HG03135 (cell line): ENCODE measurements around the gene ZSCAN32.

Source experiments
- ATAC-seq: cut with Tn5 transposase; IDR thresholded peaks from one replicate; pipeline ENCODE4 v1.9.1; 2021; ENCODE audit warnings: mild to moderate bottlenecking, moderate library complexity; ENCODE audit not compliant: unreplicated experiment

ZSCAN32 gene

GRCh38 chr16:3400779-3401688, at the start of gene ZSCAN32, which contains the start of gene ZNF174:
Gene ZSCAN32 (minus strand): TSS chr16:3401004. CDS start chr16:3397557, 3,447 bp downstream.
Gene ZNF174 (plus strand): TSS chr16:3401215. CDS start chr16:3402005, 790 bp downstream.
- peak; percentile 96 for ATAC-seq

- peak; percentile 20 for ATAC-seq
These were observed 43.2 kb upstream of the ZSCAN32 start for GRCh38 chr16:3444032-3444388.

GRCh38 chr16:3443108-3444031, 42.6 kb upstream of the ZSCAN32 start, which contains the start of the genes NAA60 and ZNF597:
Gene NAA60 (plus strand): TSS chr16:3443680. CDS start chr16:3476228, 32,548 bp downstream.
Gene ZNF597 (minus strand): TSS chr16:3443504. CDS start chr16:3443153, 351 bp downstream.
- peak; percentile 88 for ATAC-seq

GRCh38 chr16:3439637-3440036, 38.8 kb upstream of the ZSCAN32 start:
- no peak for ATAC-seq

GRCh38 chr16:3434373-3434772, 33.6 kb upstream of the ZSCAN32 start:
- no peak for ATAC-seq

- no peak for ATAC-seq
These were observed 31.0 kb upstream of the ZSCAN32 start for GRCh38 chr16:3431779-3432219.

- ATAC-seq, result no peak
These were observed 13.1 kb upstream of the ZSCAN32 start for GRCh38 chr16:3413730-3414379.

GRCh38 chr16:3408561-3409197, 7.9 kb upstream of the ZSCAN32 start:
- no peak for ATAC-seq

- ATAC-seq, result no peak
These were observed 1.1 kb upstream of the ZSCAN32 start for GRCh38 chr16:3401719-3402397.

- ATAC-seq, result no peak
These were observed 392 bp downstream of the ZSCAN32 start for GRCh38 chr16:3400446-3400778.

GRCh38 chr16:3389663-3390338, 11.0 kb downstream of the ZSCAN32 start:
- no peak for ATAC-seq

- ATAC-seq, result no peak
These were observed 12.5 kb downstream of the ZSCAN32 start for GRCh38 chr16:3388325-3388724.

- no peak for ATAC-seq
These were observed 17.8 kb downstream of the ZSCAN32 start for GRCh38 chr16:3383045-3383448.

- ATAC-seq, result no peak
These were observed 22.9 kb downstream of the ZSCAN32 start for GRCh38 chr16:3377917-3378316.

GRCh38 chr16:3375680-3376079, 25.1 kb downstream of the ZSCAN32 start:
- ATAC-seq, result no peak

GRCh38 chr16:3369073-3369472, 31.7 kb downstream of the ZSCAN32 start:
- no peak for ATAC-seq

GRCh38 chr16:3364774-3365427, 35.9 kb downstream of the ZSCAN32 start:
- ATAC-seq, result peak; percentile 85

GRCh38 chr16:3363793-3364192, 37.0 kb downstream of the ZSCAN32 start:
- ATAC-seq, result no peak

- ATAC-seq, result no peak
These were observed 37.9 kb downstream of the ZSCAN32 start for GRCh38 chr16:3362931-3363330.
